Measurements from ENCODE around the gene FLOT1.
"Not testable (repeated sequence)": the region's sequence is repeated elsewhere in the genome, so short reads cannot be mapped to it uniquely, and the experiment has no call there.

The FLOT1 gene

DNA sequence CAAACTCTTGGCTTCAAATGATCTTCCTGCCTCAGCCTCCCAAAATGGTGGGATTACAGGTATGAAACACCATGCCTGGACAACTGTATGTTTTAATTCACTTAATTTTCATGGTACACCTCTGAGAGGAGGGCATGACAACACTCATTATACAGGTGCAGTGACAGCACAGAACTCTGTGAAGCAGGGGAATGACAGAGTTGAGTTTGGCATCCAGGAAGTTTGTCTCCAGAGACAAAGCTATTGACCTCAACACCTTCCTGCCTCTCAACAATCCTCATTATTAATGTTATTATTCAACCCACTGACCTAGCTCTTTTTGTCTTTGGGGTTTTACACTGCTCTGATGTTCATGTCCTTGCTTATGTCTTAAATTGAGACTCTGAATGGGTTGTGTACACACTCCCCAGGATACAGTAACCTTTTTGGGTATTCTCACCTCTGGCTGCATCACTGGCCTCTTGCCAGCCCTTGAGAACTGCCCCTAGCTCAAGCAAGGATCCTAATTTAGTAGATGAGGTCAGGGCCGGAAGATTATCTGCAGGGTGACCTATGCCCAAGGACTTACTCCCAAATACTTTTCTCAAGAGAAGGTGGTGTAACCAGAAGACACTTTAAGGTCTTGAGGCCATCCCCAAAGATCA, 14.9 kb upstream of the FLOT1 start:
- Histone ChIP-seq H3K36me3 (no peaks in the 10 kb centered on the region), H3K9me3 (no peaks in the 10 kb centered on the region), H3K4me3 (ENCODE audit: low read depth, low read length) (no peak overlapping the region), H3K27me3 (no peaks in the 10 kb centered on the region), H3K4me1 (peaks cover 8% of the 10 kb centered on the region)
- TF ChIP-seq, protein P1, sequence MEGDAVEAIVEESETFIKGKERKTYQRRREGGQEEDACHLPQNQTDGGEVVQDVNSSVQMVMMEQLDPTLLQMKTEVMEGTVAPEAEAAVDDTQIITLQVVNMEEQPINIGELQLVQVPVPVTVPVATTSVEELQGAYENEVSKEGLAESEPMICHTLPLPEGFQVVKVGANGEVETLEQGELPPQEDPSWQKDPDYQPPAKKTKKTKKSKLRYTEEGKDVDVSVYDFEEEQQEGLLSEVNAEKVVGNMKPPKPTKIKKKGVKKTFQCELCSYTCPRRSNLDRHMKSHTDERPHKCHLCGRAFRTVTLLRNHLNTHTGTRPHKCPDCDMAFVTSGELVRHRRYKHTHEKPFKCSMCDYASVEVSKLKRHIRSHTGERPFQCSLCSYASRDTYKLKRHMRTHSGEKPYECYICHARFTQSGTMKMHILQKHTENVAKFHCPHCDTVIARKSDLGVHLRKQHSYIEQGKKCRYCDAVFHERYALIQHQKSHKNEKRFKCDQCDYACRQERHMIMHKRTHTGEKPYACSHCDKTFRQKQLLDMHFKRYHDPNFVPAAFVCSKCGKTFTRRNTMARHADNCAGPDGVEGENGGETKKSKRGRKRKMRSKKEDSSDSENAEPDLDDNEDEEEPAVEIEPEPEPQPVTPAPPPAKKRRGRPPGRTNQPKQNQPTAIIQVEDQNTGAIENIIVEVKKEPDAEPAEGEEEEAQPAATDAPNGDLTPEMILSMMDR (IDR thresholded peaks at IDR 0.05; ENCODE audit: low read depth, low read length), result no peak
- DNase-seq, result no peak

DNA sequence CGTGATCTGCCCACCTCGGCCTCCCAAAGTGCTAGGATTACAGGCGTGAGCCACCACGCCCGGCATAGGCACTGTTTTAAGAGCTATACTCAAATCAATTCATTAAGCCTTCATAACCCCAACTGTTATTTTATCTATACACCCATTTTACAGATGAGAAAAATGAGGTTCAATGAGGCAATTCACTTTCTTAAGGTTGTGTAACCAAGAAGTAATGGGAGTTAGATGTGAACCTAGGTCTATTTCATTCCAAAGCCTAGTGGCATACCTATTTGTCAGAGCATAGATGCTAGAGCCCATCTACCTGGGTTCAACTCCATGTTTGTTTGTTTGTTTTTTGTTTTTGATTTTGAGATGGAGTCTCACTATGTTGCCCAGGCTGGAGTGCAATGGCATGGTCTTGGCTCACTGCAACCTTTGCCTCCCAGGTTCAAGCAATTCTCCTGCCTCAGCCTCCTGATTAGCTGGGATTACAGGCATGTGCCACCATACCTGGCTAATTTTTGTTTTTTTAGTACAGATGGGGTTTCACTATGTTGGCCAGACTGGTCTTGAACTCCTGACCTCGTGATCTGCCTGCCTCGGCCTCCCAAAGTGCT, 14.0 kb upstream of the FLOT1 start:
- not testable (repeated sequence) for DNase-seq; H3K9me3 ChIP-seq; H3K27me3 ChIP-seq; H3K36me3 ChIP-seq; H3K4me3 ChIP-seq (ENCODE audit: low read depth, low read length)
- peaks cover 15% of the 10 kb centered on the region for H3K4me1 ChIP-seq

DNA sequence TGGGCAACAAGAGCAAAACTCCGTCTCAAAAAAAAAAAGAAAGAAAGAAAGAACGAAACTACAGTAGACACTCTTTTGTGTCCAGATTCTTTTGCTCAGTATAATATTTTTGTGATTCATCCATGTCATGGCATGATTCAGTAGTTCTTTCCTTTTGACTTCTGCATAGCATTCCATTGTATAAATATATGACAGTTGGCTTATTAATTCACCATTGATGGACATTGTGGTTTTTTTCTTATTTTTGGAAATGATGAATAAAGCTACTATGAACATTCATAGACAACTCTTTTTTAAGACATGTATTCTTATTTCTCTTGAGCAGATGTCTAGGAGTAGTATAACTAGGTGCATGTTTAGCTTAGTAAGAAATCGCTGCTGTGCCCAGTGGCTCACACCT, 12.1 kb upstream of the FLOT1 start:
- TF ChIP-seq, protein P1 (IDR thresholded peaks at IDR 0.05; ENCODE audit: low read depth, low read length), result no peak
- Histone ChIP-seq H3K36me3 (no peaks in the 10 kb centered on the region), H3K4me3 (ENCODE audit: low read depth, low read length) (no peak overlapping the region), H3K4me1 (peaks cover 15% of the 10 kb centered on the region), H3K27me3 (no peaks in the 10 kb centered on the region), H3K9me3 (no peaks in the 10 kb centered on the region)
- no peak for DNase-seq

DNA sequence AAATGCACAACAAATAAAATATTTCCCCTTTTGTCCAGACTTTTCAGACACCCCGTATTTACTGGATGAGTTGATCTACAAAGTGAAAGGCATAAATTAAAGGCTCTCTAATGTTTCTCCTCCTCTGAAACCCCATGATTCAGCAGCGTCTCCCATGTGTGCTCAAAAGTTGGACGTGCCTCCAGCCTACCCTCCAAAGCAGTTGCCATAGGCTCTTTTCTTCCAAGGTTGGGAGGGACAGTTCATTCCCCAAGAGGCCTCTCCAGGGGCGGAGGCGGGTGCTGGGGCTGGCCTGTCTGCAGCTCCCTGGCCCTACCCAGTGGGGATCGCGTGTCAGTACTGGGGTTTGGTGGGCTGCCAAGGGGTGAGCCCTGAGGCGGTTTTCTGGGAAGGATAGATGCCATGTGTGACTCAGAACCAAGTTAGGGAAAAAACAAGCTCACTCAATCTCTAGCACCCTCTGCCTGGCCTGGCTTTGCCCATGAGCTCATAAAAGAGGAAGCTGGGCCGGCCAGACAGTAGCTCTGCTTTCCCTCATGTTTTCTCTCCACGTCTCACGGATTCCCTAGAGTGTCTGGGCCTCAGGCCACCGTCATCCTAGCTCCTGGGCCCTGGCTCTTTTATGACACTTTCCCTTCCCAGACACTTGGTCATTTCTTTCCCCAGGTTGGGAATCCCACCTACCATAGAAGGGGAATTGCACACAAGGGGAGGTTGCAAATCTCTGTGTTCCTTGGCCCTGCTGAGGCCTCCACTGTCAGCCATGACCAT, 9.9 kb upstream of the FLOT1 start:
- H3K4me3 ChIP-seq (ENCODE audit: low read depth, low read length), result no peak overlapping the region
- TF ChIP-seq, protein P1 (IDR thresholded peaks at IDR 0.05; ENCODE audit: low read depth, low read length), result no peak
- no peaks in the 10 kb centered on the region for H3K36me3 ChIP-seq
- DNase-seq, result peak; percentile 92
- H3K4me1 ChIP-seq, result peaks cover 15% of the 10 kb centered on the region
- H3K27me3 ChIP-seq, result no peaks in the 10 kb centered on the region
- no peaks in the 10 kb centered on the region for H3K9me3 ChIP-seq

DNA sequence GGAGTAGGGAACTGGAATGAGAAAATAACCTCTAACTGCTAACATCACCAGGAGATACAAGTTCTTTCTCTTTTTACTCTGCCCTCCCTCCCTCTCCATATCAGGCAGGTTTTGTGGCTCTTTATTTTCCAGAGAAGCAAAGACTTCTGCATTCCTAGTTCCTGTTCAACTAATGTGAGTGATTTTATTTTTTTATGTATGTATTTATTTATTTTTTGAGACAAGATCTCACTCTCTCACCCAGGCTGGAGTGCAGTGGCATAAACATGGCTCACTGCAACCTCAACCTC, 7.8 kb upstream of the FLOT1 start:
- Histone ChIP-seq H3K27me3 (no peaks in the 10 kb centered on the region), H3K9me3 (no peaks in the 10 kb centered on the region), H3K36me3 (no peaks in the 10 kb centered on the region), H3K4me1 (peaks cover 15% of the 10 kb centered on the region), H3K4me3 (ENCODE audit: low read depth, low read length) (no peak overlapping the region)
- no peak for DNase-seq
- TF ChIP-seq, protein P1 (IDR thresholded peaks at IDR 0.05; ENCODE audit: low read depth, low read length), result no peak

DNA sequence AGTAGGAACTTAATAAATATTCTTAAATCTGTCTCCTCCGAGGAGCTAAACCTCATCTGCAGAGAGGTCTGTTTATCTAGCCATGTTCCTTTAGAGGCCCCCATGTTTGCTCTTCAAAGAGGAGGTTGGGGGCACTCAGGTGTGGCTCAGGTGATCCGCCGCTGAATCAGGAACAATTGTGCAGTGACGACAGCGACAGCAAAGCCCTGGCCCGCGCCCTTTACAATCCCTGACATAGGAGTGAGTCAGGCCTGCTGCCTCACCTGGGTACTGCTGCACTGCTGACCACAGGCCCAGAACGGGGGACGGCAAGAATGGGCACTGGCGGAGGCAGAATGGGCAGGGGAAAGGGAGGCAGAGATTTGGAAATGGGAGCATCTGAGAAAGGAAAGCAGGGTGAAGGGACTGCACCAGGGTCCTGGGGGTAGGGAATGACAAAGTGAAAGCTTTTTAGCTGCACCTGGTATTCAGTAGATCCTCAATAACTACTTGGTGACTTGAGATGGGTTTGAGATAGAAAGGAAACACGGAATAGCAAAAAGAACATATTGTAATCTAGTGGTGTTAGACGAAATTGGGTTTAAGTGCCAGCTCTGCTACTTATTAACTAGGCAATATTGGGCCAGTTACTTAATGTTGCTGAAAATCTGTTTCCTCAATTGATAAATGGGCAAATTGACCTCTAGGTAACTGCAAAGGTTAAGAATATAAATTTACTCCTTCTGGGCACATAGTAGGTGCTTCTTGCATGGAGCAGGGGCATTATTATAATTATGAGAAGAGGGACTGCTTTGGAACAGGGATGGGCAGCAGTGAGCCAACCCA, 7.3 kb upstream of the FLOT1 start:
- TF ChIP-seq, protein P1 (IDR thresholded peaks at IDR 0.05; ENCODE audit: low read depth, low read length), result no peak
- DNase-seq, result no peak

More for the DNA sequence above, 7.3 kb upstream of the FLOT1 start:
- Histone ChIP-seq H3K9me3 (no peaks in the 10 kb centered on the region), H3K36me3 (no peaks in the 10 kb centered on the region), H3K4me1 (peaks cover 15% of the 10 kb centered on the region), H3K27me3 (no peaks in the 10 kb centered on the region), H3K4me3 (ENCODE audit: low read depth, low read length) (no peak overlapping the region)
